ENCODE measurements around the gene EHMT2. TPM values are rescaled to one million over a fixed set of nuclear protein-coding genes. Genes with fewer than 3 reads are reported as not detected.

Gene EHMT2
- total RNA-seq, 3 donors from 2014 or later (not counting 1 experiment from before 2014, with no cell fraction given): 49.3 to 56.6 (median 55.8) TPM

- DNase-seq: peak in 1 of 2 donors; percentile 32
- intact Hi-C loops (cut with micrococcal nuclease): no loop called here
- no peaks in the 10 kb centered on the region for H3K9me3 Mint-ChIP-seq
These were observed 3.5 kb upstream of the EHMT2 start for GRCh38 chr6:31900917-31901414.

DNA sequence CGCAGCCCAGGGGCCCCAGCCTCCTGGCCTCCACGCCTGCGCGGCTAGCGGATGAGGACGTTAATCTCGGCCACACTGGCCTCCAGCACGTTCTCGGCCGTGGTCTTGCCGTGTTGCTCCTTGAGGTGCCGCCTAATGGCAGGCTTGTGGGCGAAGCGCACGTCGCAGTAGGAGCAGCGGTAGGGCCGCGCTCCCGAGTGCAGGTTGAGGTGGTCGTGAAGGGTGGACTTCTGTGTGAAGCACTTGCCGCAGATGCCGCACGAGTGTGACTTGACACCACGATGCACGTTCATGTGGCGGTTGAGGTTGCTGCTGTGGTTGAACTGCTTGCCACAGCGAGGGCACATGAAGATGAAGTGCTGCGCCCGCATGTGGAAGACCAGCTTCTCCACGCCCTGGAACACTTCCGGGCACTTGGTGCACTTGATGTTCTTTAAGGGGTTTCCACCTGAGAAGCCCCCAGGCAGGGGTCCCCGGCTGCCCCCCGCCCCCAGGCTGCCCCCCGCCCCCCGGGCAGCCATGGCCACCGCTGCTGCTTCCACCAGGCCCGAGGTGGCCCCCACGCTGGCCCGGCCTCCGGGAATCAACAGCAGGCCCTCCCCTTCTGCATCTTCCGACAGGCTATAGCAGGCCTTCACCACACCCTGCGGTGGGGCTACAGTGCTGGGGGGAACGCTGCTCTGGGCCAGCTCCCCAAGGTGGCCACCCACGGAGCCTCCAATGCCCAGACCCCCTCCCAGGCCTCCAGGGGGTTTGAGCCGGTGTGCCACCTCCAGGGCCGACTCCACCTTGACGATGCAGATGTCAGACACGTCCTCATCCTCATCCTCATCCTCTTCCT lies 2.6 kb upstream of the EHMT2 start:
- Mint-ChIP-seq H3K4me1 (peaks cover 33 to 50% of the 10 kb centered on the region in 2 donors), H3K36me3 (no peaks in the 10 kb centered on the region), H3K27ac (peak overlapping the region in 1 of 2 donors; percentile 95), H3K4me3 (peak overlapping the region; percentile 72), H3K27me3 (ENCODE audit: low read depth in 2 of 2) (no peaks in the 10 kb centered on the region), H3K9me3 (no peaks in the 10 kb centered on the region)
- DNase-seq (peak; percentile 34 to 45), ATAC-seq (no peak)
- intact Hi-C loops (cut with micrococcal nuclease): loop anchor here (5.0 kb wide), 1 partner anchor 57 kb away; the partner anchor contains the start of genes NELFE and SKIC2
- H3K27ac ChIP-seq (ENCODE audit: low read length): no peak overlapping the region
- peaks cover 54% of the 10 kb centered on the region for H3K4me1 ChIP-seq (ENCODE audit: control insufficient read depth, insufficient read depth, low read length)
- WGBS (ENCODE audit: insufficient coverage): 49% methylated on average over 44 of the region's 49 CpGs
- no peak for TF ChIP-seq CTCF (IDR thresholded peaks at IDR 0.05)
- peaks cover 2% of the 10 kb centered on the region for H3K36me3 ChIP-seq (ENCODE audit: control insufficient read depth, insufficient read depth, low read length)
- H3K27me3 ChIP-seq (ENCODE audit: control insufficient read depth, insufficient read depth, low read length): no peaks in the 10 kb centered on the region
- H3K9me3 ChIP-seq (ENCODE audit: control insufficient read depth, insufficient read depth, low read length): no peaks in the 10 kb centered on the region
- no peak overlapping the region for H3K4me3 ChIP-seq (ENCODE audit: low read length)

More at GRCh38 chr6:31900917-31901414, 3.5 kb upstream of the EHMT2 start:
- ATAC-seq: no peak
- H3K36me3 ChIP-seq (ENCODE audit: control insufficient read depth, insufficient read depth, low read length): peaks cover 2% of the 10 kb centered on the region
- no peaks in the 10 kb centered on the region for H3K27me3 ChIP-seq (ENCODE audit: control insufficient read depth, insufficient read depth, low read length)
- Mint-ChIP-seq H3K27ac (no peak overlapping the region), H3K4me3 (peak overlapping the region; percentile 31), H3K4me1 (peaks cover 33 to 50% of the 10 kb centered on the region in 2 donors), H3K36me3 (no peaks in the 10 kb centered on the region), H3K27me3 (ENCODE audit: low read depth in 2 of 2) (no peaks in the 10 kb centered on the region)
- H3K27ac ChIP-seq (ENCODE audit: low read length): peak overlapping the region; percentile 17
- peak overlapping the region; percentile 40 for H3K4me3 ChIP-seq (ENCODE audit: low read length)
- no peak for TF ChIP-seq CTCF (IDR thresholded peaks at IDR 0.05)
- peaks cover 54% of the 10 kb centered on the region for H3K4me1 ChIP-seq (ENCODE audit: control insufficient read depth, insufficient read depth, low read length)
- 82% methylated on average over 29 of the region's 29 CpGs for WGBS (ENCODE audit: insufficient coverage)
- H3K9me3 ChIP-seq (ENCODE audit: control insufficient read depth, insufficient read depth, low read length): no peaks in the 10 kb centered on the region

DNA sequence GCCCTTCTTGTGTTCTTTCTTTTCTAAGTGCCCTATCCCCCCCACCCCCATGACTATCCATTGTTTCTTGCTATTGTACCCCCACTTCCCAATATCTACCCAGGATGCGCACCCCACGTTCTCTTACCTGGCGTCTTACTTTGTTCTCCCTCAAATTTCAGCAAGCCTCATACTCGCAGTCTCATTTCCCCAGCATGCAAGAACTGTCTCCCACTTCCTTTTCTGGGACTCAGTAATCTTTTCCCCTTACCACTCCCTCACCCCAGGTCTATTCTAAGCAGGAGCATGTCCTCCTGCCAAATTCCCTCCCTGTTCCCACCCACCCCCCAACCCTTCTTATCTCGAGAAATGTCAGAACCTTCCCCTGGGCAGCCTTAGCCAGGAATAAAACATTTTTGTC lies 1.7 kb upstream of the EHMT2 start:
- peaks cover 54% of the 10 kb centered on the region for H3K4me1 ChIP-seq (ENCODE audit: control insufficient read depth, insufficient read depth, low read length)
- intact Hi-C loops (cut with micrococcal nuclease): loop anchor here (5.0 kb wide), 1 partner anchor 58 kb away; the partner anchor contains the start of genes NELFE and SKIC2
- DNase-seq (no peak), ATAC-seq (no peak)
- H3K36me3 ChIP-seq (ENCODE audit: control insufficient read depth, insufficient read depth, low read length): peaks cover 4% of the 10 kb centered on the region
- Mint-ChIP-seq H3K4me3 (peak overlapping the region; percentile 97), H3K4me1 (peaks cover 33 to 50% of the 10 kb centered on the region in 2 donors), H3K27ac (peak overlapping the region in 1 of 2 donors; percentile 95), H3K9me3 (no peaks in the 10 kb centered on the region), H3K27me3 (ENCODE audit: low read depth in 2 of 2) (no peaks in the 10 kb centered on the region), H3K36me3 (no peaks in the 10 kb centered on the region)
- WGBS (ENCODE audit: insufficient coverage): 67% methylated on average over 5 of the region's 5 CpGs
- H3K4me3 ChIP-seq (ENCODE audit: low read length): no peak overlapping the region
- H3K27ac ChIP-seq (ENCODE audit: low read length): no peak overlapping the region
- no peaks in the 10 kb centered on the region for H3K9me3 ChIP-seq (ENCODE audit: control insufficient read depth, insufficient read depth, low read length)
- H3K27me3 ChIP-seq (ENCODE audit: control insufficient read depth, insufficient read depth, low read length): no peaks in the 10 kb centered on the region
- no peak for TF ChIP-seq CTCF (IDR thresholded peaks at IDR 0.05)

Measured in natural killer cell (primary cell).